Natural killer cell (primary cell): Measurements from ENCODE around the gene TRIM77. TPM values are rescaled to one million over a fixed set of nuclear protein-coding genes. Genes with fewer than 3 reads are reported as not detected.
"Not testable (repeated sequence)": the region's sequence is repeated elsewhere in the genome, so short reads cannot be mapped to it uniquely, and the experiment has no call there.

Source experiments
- ATAC-seq, 3 donors: fragments of 150-1000 bp in 2 of 3; fragments of 200-7000 bp in 1 of 3; cut with Tn5 transposase; 1 replicate in 1 of 3; 2 replicates in 2 of 3; pipeline ENCODE4 v1.10.0; 2021; ENCODE audit warnings: mild to moderate bottlenecking in 2 of 3, moderate library complexity in 2 of 3
- DNase-seq, 2 donors: peaks; one replicate each; pipeline versions ENCODE4 v3.0.0 to v3.0.0-alpha.2; 2013 to 2021; ENCODE audit warnings: mixed read lengths in 1 of 2
- H3K27ac ChIP-seq: one replicate; pipeline ENCODE4 v1.5.1; 2013; ENCODE audit warnings: mild to moderate bottlenecking, low read length
- H3K27me3 ChIP-seq: one replicate; pipeline ENCODE4 v1.6.1; 2013; ENCODE audit warnings: low read length; ENCODE audit not compliant: control insufficient read depth, insufficient read depth
- H3K36me3 ChIP-seq: one replicate; pipeline ENCODE4 v1.6.1; 2013; ENCODE audit warnings: low read length; ENCODE audit not compliant: control insufficient read depth, insufficient read depth
- H3K4me1 ChIP-seq: one replicate; pipeline ENCODE4 v1.6.1; 2013; ENCODE audit warnings: low read length; ENCODE audit not compliant: control insufficient read depth, insufficient read depth
- H3K4me3 ChIP-seq: one replicate; pipeline ENCODE4 v1.5.1; 2013; ENCODE audit warnings: low read length
- H3K9me3 ChIP-seq: one replicate; pipeline ENCODE4 v1.6.1; 2013; ENCODE audit warnings: low read length; ENCODE audit not compliant: control insufficient read depth, insufficient read depth
- H3K27ac Mint-ChIP-seq, 2 donors: one replicate each; pipeline ENCODE4 v1.8.0; 2022; ENCODE audit warnings: mild to moderate bottlenecking in 2 of 2, mixed read lengths in 2 of 2, moderate library complexity in 1 of 2
- H3K27me3 Mint-ChIP-seq, 2 donors: one replicate each; pipeline ENCODE4 v1.8.0; 2022; ENCODE audit warnings: low read depth in 2 of 2, mixed read lengths in 2 of 2
- H3K36me3 Mint-ChIP-seq: one replicate; pipeline ENCODE4 v1.8.0; 2022; ENCODE audit warnings: mixed read lengths
- H3K4me1 Mint-ChIP-seq, 2 donors: one replicate each; pipeline ENCODE4 v1.8.0; 2022; ENCODE audit warnings: mixed read lengths in 2 of 2
- H3K4me3 Mint-ChIP-seq: one replicate; pipeline ENCODE4 v1.8.0; 2022; ENCODE audit warnings: mild to moderate bottlenecking, moderate library complexity, mixed read lengths
- H3K9me3 Mint-ChIP-seq, 2 donors: one replicate each; pipeline ENCODE4 v1.8.0; 2022; ENCODE audit warnings: mixed read lengths in 2 of 2
- WGBS: methylation state at CpG from one replicate; pipeline ENCODE4 v1.1.7; 2013; ENCODE audit warnings: missing lambda C conversion rate; ENCODE audit not compliant: insufficient coverage; 5-methylcytosine and 5-hydroxymethylcytosine counted together
- intact Hi-C: fragments of 100-400 bp; cut with micrococcal nuclease; formaldehyde crosslinking; loops from one replicate; pipeline ENCODE4 v1.14.2; 2022
- total RNA-seq, 4 donors: library from RNA; stranded (reverse); fragments of 120-200 nt in 1 of 4; gene quantifications; one replicate each; pipeline versions ENCODE4 v1.2.3 to v1.2.4, GENCODE V29; 2013 to 2022
- TF ChIP-seq, protein P1 (sequence below): fragments of 200-600 bp; IDR thresholded peaks from one replicate; pipeline ENCODE4 v1.8.0; 2022; ENCODE audit warnings: antibody characterized with exemption

TRIM77 gene
- total RNA-seq, 3 donors from 2014 or later (not counting 1 experiment from before 2014, with no cell fraction given): not detected

DNA sequence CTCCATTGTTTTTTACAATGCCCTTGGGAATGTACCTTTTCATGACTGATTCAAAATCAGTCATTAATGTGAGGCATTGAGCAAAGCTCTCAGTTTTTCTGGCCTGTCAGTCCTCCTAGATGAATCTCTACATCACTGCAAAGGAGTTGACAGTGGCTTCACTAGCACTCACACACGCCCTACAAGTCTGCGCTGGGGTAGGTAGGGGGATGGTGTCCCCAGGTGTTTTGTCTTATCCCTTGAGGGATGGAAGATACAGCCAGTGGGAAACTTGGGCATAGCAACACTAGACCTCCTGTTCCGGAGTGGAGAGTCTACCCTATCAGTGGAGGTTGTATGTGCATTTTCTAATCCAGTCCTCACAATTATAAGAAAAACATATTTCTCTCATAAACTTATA lies 27.0 kb downstream of the TRIM77 start:
- Histone ChIP-seq H3K36me3 (no peaks in the 10 kb centered on the region), H3K4me1 (no peaks in the 10 kb centered on the region), H3K9me3 (peaks cover 4% of the 10 kb centered on the region), H3K4me3 (no peak overlapping the region), H3K27me3 (no peaks in the 10 kb centered on the region), H3K27ac (no peak overlapping the region)
- ATAC-seq (no peak), DNase-seq (no peak)
- Mint-ChIP-seq H3K36me3 (no peaks in the 10 kb centered on the region), H3K27ac (no peak overlapping the region), H3K4me1 (no peaks in the 10 kb centered on the region), H3K27me3 (no peaks in the 10 kb centered on the region), H3K4me3 (no peak overlapping the region), H3K9me3 (peaks cover 0 to 3% of the 10 kb centered on the region in 2 donors)
- WGBS: 94% methylated on average over 2 of the region's 3 CpGs
- TF ChIP-seq, protein P1, sequence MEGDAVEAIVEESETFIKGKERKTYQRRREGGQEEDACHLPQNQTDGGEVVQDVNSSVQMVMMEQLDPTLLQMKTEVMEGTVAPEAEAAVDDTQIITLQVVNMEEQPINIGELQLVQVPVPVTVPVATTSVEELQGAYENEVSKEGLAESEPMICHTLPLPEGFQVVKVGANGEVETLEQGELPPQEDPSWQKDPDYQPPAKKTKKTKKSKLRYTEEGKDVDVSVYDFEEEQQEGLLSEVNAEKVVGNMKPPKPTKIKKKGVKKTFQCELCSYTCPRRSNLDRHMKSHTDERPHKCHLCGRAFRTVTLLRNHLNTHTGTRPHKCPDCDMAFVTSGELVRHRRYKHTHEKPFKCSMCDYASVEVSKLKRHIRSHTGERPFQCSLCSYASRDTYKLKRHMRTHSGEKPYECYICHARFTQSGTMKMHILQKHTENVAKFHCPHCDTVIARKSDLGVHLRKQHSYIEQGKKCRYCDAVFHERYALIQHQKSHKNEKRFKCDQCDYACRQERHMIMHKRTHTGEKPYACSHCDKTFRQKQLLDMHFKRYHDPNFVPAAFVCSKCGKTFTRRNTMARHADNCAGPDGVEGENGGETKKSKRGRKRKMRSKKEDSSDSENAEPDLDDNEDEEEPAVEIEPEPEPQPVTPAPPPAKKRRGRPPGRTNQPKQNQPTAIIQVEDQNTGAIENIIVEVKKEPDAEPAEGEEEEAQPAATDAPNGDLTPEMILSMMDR: no peak
- intact Hi-C loops: no loop called here

DNA sequence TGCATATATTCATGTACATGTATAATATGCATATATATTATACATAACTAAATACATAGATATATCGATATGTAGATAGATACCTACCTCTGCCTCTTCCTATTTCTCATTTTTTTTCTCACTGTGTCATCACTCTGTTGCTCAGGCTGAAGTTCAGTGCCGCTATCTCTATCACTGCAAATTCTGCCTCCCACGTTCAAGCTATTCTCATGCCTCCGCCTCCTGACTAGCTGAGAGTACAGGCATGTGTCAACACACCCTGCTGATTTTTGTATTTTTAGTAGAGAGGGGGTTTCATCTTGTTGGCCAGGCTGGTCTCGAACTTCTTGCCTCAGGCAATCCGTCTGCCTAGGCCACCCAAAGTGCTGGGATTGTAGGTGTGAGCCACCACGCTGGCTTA lies 31.3 kb downstream of the TRIM77 start:
- WGBS: 78% methylated on average over 7 of the region's 7 CpGs
- ATAC-seq, H3K36me3 Mint-ChIP-seq, H3K4me1 Mint-ChIP-seq, H3K9me3 Mint-ChIP-seq, H3K36me3 ChIP-seq, H3K4me3 ChIP-seq, H3K27me3 ChIP-seq, H3K27me3 Mint-ChIP-seq, H3K4me1 ChIP-seq, intact Hi-C loops, H3K27ac Mint-ChIP-seq, H3K27ac ChIP-seq, H3K9me3 ChIP-seq, H3K4me3 Mint-ChIP-seq, DNase-seq: not testable (repeated sequence)

DNA sequence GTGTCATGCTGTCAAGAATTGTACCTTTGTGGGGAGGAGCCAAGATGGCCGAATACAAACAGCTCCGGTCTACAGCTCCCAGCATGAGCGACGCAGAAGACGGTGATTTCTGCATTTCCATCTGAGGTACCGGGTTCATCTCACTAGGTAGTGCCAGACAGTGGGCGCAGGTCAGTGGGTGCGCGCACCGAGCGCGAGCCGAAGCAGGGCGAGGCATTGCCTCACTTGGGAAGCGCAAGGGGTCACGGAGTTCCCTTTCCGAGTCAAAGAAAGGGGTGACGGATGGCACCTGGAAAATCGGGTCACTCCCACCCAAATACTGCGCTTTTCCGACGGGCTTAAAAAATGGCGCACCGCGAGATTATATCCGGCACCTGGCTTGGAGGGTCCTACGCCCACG lies 34.1 kb downstream of the TRIM77 start:
- H3K9me3 ChIP-seq, H3K27me3 ChIP-seq, H3K36me3 ChIP-seq, H3K27ac Mint-ChIP-seq, H3K4me3 Mint-ChIP-seq, H3K9me3 Mint-ChIP-seq, DNase-seq, H3K27ac ChIP-seq, H3K4me1 ChIP-seq, H3K4me1 Mint-ChIP-seq, H3K27me3 Mint-ChIP-seq, H3K36me3 Mint-ChIP-seq, ATAC-seq, H3K4me3 ChIP-seq, intact Hi-C loops: not testable (repeated sequence)
- 96% methylated on average over 19 of the region's 28 CpGs for WGBS

DNA sequence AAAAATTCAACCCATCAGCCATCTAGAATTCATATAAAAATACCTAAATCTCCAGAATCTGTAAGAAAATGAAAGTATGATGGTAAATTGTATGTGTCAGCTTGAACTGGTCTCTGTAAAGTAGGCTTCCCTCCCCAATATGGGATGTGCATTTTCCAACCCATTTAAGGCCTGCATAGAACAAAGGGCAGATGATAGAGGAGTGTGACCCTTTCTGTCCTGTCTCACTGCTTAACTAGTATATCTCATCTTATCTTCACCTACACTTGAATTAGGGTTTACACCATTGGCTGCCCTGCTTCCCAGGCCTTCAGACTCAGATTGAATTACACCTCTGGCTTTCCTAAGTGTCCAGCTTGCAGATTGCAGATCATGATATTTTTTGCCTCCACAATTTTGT lies 40.7 kb downstream of the TRIM77 start:
- H3K4me3 Mint-ChIP-seq, intact Hi-C loops, H3K27ac ChIP-seq, ATAC-seq, H3K27me3 ChIP-seq, H3K27ac Mint-ChIP-seq, H3K36me3 ChIP-seq, H3K27me3 Mint-ChIP-seq, H3K4me3 ChIP-seq, DNase-seq, H3K9me3 Mint-ChIP-seq, H3K4me1 Mint-ChIP-seq, H3K36me3 Mint-ChIP-seq, H3K4me1 ChIP-seq, H3K9me3 ChIP-seq: not testable (repeated sequence)

Other genes with a start within 250 kb of the TRIM77 start
- not detected for gene NOX4, start 218.9 kb upstream of the TRIM77 start, total RNA-seq
- gene TRIM49, start 98.3 kb downstream of the TRIM77 start, total RNA-seq: not detected
- 1 to 10 TPM in 1 of 3 donors, not detected in 2; 1.1 TPM for gene TRIM64B, start 168.2 kb downstream of the TRIM77 start, total RNA-seq
- 1 to 10 TPM in 1 of 3 donors, not detected in 2; 8.5 TPM for gene TRIM49D1, start 211.9 kb downstream of the TRIM77 start, total RNA-seq
- gene TRIM49D2, start 213.8 kb downstream of the TRIM77 start, total RNA-seq: 1 to 10 TPM in 1 of 3 donors, not detected in 2; 2.5 TPM